Lung (tissue), 12 donors: ENCODE measurements around the gene FAM171A2. TPM values are rescaled to one million over a fixed set of nuclear protein-coding genes. Genes with fewer than 3 reads are reported as not detected.

ENCODE experiments used
- ATAC-seq: fragments of 200-7000 bp; cut with Tn5 transposase; one replicate; pipeline ENCODE4 v1.9.1; 2020; ENCODE audit warnings: moderate number of reproducible peaks; ENCODE audit not compliant: insufficient read depth, low FRiP score
- DNase-seq, 3 donors: peaks; one replicate each; pipeline ENCODE4 v3.0.0-alpha.2; 2013 to 2017
- H3K27ac ChIP-seq, 2 donors: one replicate each; pipeline ENCODE4 v1.5.1; 2013; ENCODE audit warnings: mild to moderate bottlenecking in 2 of 2, moderate library complexity in 2 of 2, control low read depth in 1 of 2, inconsistent platforms in 1 of 2, low read depth in 1 of 2, low read length in 1 of 2
- H3K27me3 ChIP-seq, 3 donors: one replicate each; pipeline ENCODE4 v1.5.1; 2013; ENCODE audit warnings: low read length in 2 of 3; ENCODE audit not compliant: control insufficient read depth in 3 of 3, insufficient read depth in 3 of 3
- H3K36me3 ChIP-seq, 4 donors: one replicate each; pipeline ENCODE4 v1.5.1; 2013; ENCODE audit warnings: low read length in 4 of 4, mild to moderate bottlenecking in 1 of 4, moderate library complexity in 1 of 4; ENCODE audit not compliant: control insufficient read depth in 4 of 4, insufficient read depth in 4 of 4
- H3K4me1 ChIP-seq, 5 donors: one replicate each; pipeline ENCODE4 v1.5.1; 2013; ENCODE audit warnings: low read length in 5 of 5, mild to moderate bottlenecking in 2 of 5, moderate library complexity in 1 of 5; ENCODE audit not compliant: control insufficient read depth in 5 of 5, insufficient read depth in 5 of 5
- H3K4me3 ChIP-seq: one replicate; pipeline ENCODE4 v1.5.1; 2013; ENCODE audit warnings: mild to moderate bottlenecking, control low read depth, moderate library complexity
- H3K9ac ChIP-seq, 2 donors: one replicate each; pipeline ENCODE4 v1.5.1; 2013; ENCODE audit warnings: low read length in 2 of 2, control low read depth in 1 of 2; ENCODE audit not compliant: insufficient read depth in 1 of 2
- H3K9me3 ChIP-seq, 4 donors: one replicate each; pipeline ENCODE4 v1.5.1; 2013; ENCODE audit warnings: low read length in 3 of 4, mild to moderate bottlenecking in 1 of 4, moderate library complexity in 1 of 4; ENCODE audit not compliant: control insufficient read depth in 4 of 4, insufficient read depth in 3 of 4
- WGBS, 2 donors: extraction: QIAGEN DNeasy Blood & Tissue Kit; methylation state at CpG; one replicate each; pipeline ENCODE4 v1.1.7; 2013; 5-methylcytosine and 5-hydroxymethylcytosine counted together
- polyA plus RNA-seq, 2 donors: library from polyadenylated mRNA; stranded (reverse); fragments of 200-250 nt; gene quantifications; one replicate each; pipeline ENCODE4 v1.2.1, GENCODE V29; 2013
- total RNA-seq, 2 donors: library from RNA; depleted of rRNA in 1 of 2; stranded (reverse); fragments of >200 nt in 1 of 2; gene quantifications; one replicate each; pipeline ENCODE4 v1.2.1, GENCODE V29; 2014 to 2021
- TF ChIP-seq, protein P1 (sequence below): IDR thresholded peaks from 2 replicates; pipeline ENCODE4 v1.5.1; 2012; ENCODE audit warnings: mild to moderate bottlenecking; ENCODE audit errors: control extremely low read depth, extremely low read depth
- donor health status: control.
- donor health status: control.
- donor health status: Bipolar disorder and iron deficiency.
- donor health status: healthy.
- donor health status: DM: yes; HTN: yes; CAD: no.

Gene FAM171A2
- total and polyA plus RNA-seq, 4 donors = 0.47 to 8.0 (median 0.80) TPM

GRCh38 chr17:44381810-44382305, 18.2 kb upstream of the FAM171A2 start:
- DNase-seq (no peak), ATAC-seq (no peak)
- no peak overlapping the region for H3K9ac ChIP-seq
- H3K4me1 ChIP-seq = peaks cover 0 to 18% (median under 1%) of the 10 kb centered on the region in 5 donors
- peaks cover 0 to 21% (median 3%) of the 10 kb centered on the region in 3 donors for H3K27me3 ChIP-seq
- H3K27ac ChIP-seq = no peak overlapping the region
- no peak overlapping the region for H3K4me3 ChIP-seq
- no peaks in the 10 kb centered on the region for H3K36me3 ChIP-seq
- H3K9me3 ChIP-seq = no peaks in the 10 kb centered on the region
- TF ChIP-seq, protein P1, sequence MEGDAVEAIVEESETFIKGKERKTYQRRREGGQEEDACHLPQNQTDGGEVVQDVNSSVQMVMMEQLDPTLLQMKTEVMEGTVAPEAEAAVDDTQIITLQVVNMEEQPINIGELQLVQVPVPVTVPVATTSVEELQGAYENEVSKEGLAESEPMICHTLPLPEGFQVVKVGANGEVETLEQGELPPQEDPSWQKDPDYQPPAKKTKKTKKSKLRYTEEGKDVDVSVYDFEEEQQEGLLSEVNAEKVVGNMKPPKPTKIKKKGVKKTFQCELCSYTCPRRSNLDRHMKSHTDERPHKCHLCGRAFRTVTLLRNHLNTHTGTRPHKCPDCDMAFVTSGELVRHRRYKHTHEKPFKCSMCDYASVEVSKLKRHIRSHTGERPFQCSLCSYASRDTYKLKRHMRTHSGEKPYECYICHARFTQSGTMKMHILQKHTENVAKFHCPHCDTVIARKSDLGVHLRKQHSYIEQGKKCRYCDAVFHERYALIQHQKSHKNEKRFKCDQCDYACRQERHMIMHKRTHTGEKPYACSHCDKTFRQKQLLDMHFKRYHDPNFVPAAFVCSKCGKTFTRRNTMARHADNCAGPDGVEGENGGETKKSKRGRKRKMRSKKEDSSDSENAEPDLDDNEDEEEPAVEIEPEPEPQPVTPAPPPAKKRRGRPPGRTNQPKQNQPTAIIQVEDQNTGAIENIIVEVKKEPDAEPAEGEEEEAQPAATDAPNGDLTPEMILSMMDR = no peak
- WGBS, 2 donors = 72 to 81% methylated on average over 4 of the region's 4 CpGs

GRCh38 chr17:44380767-44381166, 17.1 kb upstream of the FAM171A2 start:
- H3K9me3 ChIP-seq = no peaks in the 10 kb centered on the region
- DNase-seq (no peak), ATAC-seq (no peak)
- TF ChIP-seq, protein P1 = no peak
- no peak overlapping the region for H3K4me3 ChIP-seq
- H3K36me3 ChIP-seq = no peaks in the 10 kb centered on the region
- 81 to 84% methylated on average over 9 of the region's 9 CpGs for WGBS, 2 donors
- peaks cover 0 to 24% (median 7%) of the 10 kb centered on the region in 5 donors for H3K4me1 ChIP-seq
- H3K27ac ChIP-seq = no peak overlapping the region
- H3K27me3 ChIP-seq = peaks cover 0 to 21% (median 3%) of the 10 kb centered on the region in 3 donors
- no peak overlapping the region for H3K9ac ChIP-seq

GRCh38 chr17:44379887-44380286, 16.2 kb upstream of the FAM171A2 start:
- WGBS, 2 donors = 91 to 96% methylated on average over 10 of the region's 10 CpGs
- H3K27me3 ChIP-seq = peaks cover 0 to 21% (median 3%) of the 10 kb centered on the region in 3 donors
- no peak for DNase-seq
- H3K27ac ChIP-seq = no peak overlapping the region
- no peaks in the 10 kb centered on the region for H3K9me3 ChIP-seq
- ATAC-seq = no peak
- H3K9ac ChIP-seq = no peak overlapping the region
- H3K4me3 ChIP-seq = no peak overlapping the region
- H3K4me1 ChIP-seq = peaks cover 0 to 18% (median 4%) of the 10 kb centered on the region in 5 donors
- H3K36me3 ChIP-seq = no peaks in the 10 kb centered on the region
- TF ChIP-seq, protein P1 = no peak
